AG04450 (cell line): ENCODE data around the gene STN1. TPM values are rescaled to one million over a fixed set of nuclear protein-coding genes. Genes with fewer than 3 reads are reported as not detected.

ENCODE experiments used
- CTCF ChIA-PET: fragments of 300-600, 350-600 bp; formaldehyde crosslinking; extraction: SDS; loops from one replicate; lab custom pipeline; 2022; ENCODE audit warnings: antibody characterized with exemption, inconsistent platforms; lab: Charles Lee
- POLR2A ChIA-PET: fragments of 350-600 bp; formaldehyde crosslinking; extraction: SDS; loops from one replicate; lab custom pipeline; 2021; ENCODE audit warnings: antibody characterized with exemption, inconsistent platforms; lab: Yijun Ruan, JAX
- DNase-seq: peaks from one replicate; pipeline ENCODE4 v3.0.0-alpha.2; 2011; ENCODE audit warnings: low read depth, low spot score
- H3K27ac ChIP-seq: one replicate; pipeline ENCODE4 v1.5.1; 2012; ENCODE audit warnings: low read depth, low read length, control low read depth
- H3K27me3 ChIP-seq: one replicate; pipeline ENCODE4 v1.6.0; 2012; ENCODE audit warnings: low read length; ENCODE audit not compliant: control insufficient read depth, insufficient read depth
- H3K4me3 ChIP-seq: 2 replicates; pipeline ENCODE4 v1.5.1; 2011; ENCODE audit warnings: mild to moderate bottlenecking, low read depth, low read length, control low read depth
- H3K9me3 ChIP-seq: 2 replicates; pipeline ENCODE4 v1.5.1; 2012; ENCODE audit warnings: low read length; ENCODE audit not compliant: control insufficient read depth, insufficient read depth
- polyA plus RNA-seq: library from polyadenylated mRNA; depleted of rRNA; stranded (reverse); fragments of >200 nt; gene quantifications from 2 replicates; pipeline ENCODE4 v1.2.3, GENCODE V29; 2011
- TF ChIP-seq, protein P1 (sequence below): IDR thresholded peaks from 2 replicates; pipeline ENCODE4 v1.5.1; 2011; ENCODE audit warnings: low read depth, low read length, control low read depth, inconsistent platforms

Gene STN1
- polyA plus RNA-seq, 1 experiment = 19.0 TPM

DNA sequence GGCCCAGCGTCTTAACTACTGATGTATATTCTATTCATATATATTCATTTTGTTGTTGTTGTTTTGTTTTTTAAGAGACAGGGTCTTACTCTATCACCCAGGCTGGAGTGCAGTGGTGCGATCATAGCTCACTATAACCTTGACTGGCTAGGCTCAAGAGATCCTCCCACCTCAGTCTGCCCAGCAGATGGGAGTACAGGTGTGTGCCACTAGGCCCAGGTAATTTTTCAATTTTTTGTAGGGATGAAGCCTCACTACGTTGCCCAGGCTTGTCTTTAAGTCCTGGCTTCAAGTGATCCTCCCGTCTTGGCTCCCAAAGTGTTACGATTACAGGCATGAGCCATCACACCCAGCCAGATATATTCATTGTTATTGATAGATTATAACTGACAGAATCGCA lies 12.9 kb upstream of the STN1 start:
- DNase-seq = no peak
- Histone ChIP-seq H3K9me3 (no peaks in the 10 kb centered on the region), H3K27me3 (peaks cover 7% of the 10 kb centered on the region), H3K27ac (no peak overlapping the region), H3K4me3 (no peak overlapping the region)
- CTCF ChIA-PET = interaction anchor here (0.7 kb wide), 1 partner anchor 11 kb away, joined by 3 read pairs; no protein-coding TSS in a partner anchor
- POLR2A ChIA-PET = no interaction called here
- TF ChIP-seq, protein P1, sequence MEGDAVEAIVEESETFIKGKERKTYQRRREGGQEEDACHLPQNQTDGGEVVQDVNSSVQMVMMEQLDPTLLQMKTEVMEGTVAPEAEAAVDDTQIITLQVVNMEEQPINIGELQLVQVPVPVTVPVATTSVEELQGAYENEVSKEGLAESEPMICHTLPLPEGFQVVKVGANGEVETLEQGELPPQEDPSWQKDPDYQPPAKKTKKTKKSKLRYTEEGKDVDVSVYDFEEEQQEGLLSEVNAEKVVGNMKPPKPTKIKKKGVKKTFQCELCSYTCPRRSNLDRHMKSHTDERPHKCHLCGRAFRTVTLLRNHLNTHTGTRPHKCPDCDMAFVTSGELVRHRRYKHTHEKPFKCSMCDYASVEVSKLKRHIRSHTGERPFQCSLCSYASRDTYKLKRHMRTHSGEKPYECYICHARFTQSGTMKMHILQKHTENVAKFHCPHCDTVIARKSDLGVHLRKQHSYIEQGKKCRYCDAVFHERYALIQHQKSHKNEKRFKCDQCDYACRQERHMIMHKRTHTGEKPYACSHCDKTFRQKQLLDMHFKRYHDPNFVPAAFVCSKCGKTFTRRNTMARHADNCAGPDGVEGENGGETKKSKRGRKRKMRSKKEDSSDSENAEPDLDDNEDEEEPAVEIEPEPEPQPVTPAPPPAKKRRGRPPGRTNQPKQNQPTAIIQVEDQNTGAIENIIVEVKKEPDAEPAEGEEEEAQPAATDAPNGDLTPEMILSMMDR = no peak

DNA sequence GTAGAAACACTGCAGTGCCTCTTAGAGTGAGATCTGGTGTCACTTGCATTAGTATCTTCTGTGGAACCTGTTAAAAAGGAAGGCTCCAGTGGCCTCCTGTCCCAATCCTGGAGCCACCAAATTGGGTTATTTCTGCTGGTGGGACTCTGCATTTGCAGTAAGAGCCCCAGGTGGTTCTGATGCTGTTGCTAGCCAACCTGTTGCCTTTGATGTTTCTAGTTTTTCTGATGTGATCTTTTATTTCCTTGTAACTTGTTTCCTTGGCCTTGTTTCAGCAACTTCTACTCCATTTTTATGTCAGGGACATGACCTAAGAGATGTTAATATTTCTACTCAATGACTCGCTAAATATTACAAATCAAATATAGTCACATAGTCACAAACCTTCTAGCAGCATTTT lies 12.5 kb upstream of the STN1 start:
- H3K4me3 ChIP-seq = no peak overlapping the region
- H3K27ac ChIP-seq = no peak overlapping the region
- TF ChIP-seq, protein P1 = no peak
- CTCF ChIA-PET = no interaction called here
- POLR2A ChIA-PET = no interaction called here
- no peaks in the 10 kb centered on the region for H3K9me3 ChIP-seq
- H3K27me3 ChIP-seq = peaks cover 4% of the 10 kb centered on the region
- DNase-seq = no peak

DNA sequence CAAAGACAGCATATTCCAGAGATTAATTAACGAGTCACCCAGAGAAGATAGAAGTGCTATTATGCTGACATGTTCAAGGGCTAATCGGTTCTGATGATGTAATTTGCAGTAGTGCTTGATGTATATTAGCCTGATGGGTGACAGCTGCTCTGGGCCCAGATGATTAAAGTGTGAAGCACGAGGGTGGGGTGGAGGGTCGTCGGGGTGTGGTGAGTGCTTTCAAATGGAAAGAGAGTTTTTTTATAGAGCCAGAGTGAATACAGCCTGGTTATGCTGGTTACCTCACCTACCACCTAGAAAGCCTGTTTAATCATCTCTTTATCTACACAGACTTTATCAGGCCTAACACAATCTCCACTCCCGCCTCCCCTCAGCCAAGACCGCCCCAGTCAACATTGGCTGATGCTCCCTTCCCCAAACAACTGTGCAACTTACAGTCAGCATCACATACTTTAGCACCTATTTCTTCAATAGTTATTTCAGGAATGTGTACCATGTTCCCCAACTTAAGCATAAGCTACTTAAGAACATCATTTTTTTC lies 11.5 kb upstream of the STN1 start:
- H3K4me3 ChIP-seq = no peak overlapping the region
- H3K27ac ChIP-seq = no peak overlapping the region
- H3K27me3 ChIP-seq = peaks cover 4% of the 10 kb centered on the region
- ChIA-PET POLR2A (no interaction called here), CTCF (no interaction called here)
- no peaks in the 10 kb centered on the region for H3K9me3 ChIP-seq
- TF ChIP-seq, protein P1 = no peak
- DNase-seq = no peak

DNA sequence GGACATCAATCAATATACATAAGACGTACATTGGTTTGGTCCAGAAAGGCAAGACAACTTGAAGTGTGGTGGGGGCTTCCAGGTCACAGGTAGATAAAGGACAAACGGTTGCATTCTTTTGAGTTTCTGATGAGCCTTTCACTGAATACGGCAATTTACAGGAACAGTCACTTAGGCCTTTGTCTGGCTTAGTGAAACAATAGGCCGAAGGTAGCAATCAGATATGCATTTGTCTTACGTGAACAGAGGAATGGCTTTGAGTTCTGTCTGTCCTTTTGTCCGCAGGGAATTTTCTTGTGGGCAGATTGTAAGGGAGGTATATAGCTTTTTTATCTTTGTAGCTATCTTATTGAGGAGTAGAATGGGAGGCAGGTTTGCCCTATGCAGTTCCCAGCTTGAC lies 10.8 kb upstream of the STN1 start:
- Histone ChIP-seq H3K27me3 (peaks cover 4% of the 10 kb centered on the region), H3K9me3 (no peaks in the 10 kb centered on the region), H3K27ac (no peak overlapping the region), H3K4me3 (no peak overlapping the region)
- TF ChIP-seq, protein P1 = no peak
- DNase-seq = no peak
- ChIA-PET CTCF (no interaction called here), POLR2A (no interaction called here)

DNA sequence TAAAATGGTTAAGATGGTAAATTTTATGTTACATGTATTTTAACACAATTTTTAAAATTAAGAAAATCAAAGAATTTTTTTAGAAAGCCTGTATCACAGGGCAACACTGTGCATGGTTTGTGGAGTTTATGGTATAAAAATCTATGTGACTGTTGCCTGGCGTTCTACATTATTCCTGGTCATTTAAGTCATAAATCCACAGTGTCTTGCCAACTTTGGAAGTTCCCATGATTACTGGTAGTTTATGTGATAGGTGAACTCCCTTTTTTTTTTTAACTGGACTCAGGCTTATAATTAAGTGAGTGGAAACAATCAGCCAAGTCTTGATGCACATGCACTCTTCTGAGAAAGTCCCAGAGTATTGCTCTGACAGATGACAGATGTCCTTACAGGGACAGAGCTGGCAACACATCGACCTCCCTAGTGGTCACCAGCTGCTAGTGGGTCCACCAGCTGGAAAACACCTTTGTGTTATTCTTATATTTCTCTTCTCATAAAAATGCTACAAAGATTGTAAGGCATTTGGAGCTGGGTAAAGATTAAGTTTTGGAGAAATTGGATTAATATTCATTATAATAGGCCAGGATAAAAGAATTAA lies 8.8 kb upstream of the STN1 start:
- ChIA-PET CTCF (no interaction called here), POLR2A (no interaction called here)
- DNase-seq = no peak
- no peak overlapping the region for H3K4me3 ChIP-seq
- no peaks in the 10 kb centered on the region for H3K27me3 ChIP-seq
- H3K9me3 ChIP-seq = no peaks in the 10 kb centered on the region
- H3K27ac ChIP-seq = no peak overlapping the region
- TF ChIP-seq, protein P1 = no peak
